Renal pelvis (tissue), 4 donors: Measurements from ENCODE around the gene RAB13. TPM values are rescaled to one million over a fixed set of nuclear protein-coding genes. Genes with fewer than 3 reads are reported as not detected.

Experiments used
- DNase-seq: peaks from one replicate; pipeline ENCODE4 v3.0.0-alpha.2; 2013
- polyA plus RNA-seq, 3 donors: library from polyadenylated mRNA; unstranded; fragments of 120-200 nt; gene quantifications; one replicate each; pipeline ENCODE4 v1.2.1, GENCODE V29; 2013; ENCODE audit not compliant: insufficient read length in 3 of 3

RAB13 gene
- polyA plus RNA-seq, 3 donors = 153 to 184 (median 182) TPM

- no peak for DNase-seq
Observed at GRCh38 chr1:153958961-153959260, 27.2 kb downstream of the RAB13 start.

DNA sequence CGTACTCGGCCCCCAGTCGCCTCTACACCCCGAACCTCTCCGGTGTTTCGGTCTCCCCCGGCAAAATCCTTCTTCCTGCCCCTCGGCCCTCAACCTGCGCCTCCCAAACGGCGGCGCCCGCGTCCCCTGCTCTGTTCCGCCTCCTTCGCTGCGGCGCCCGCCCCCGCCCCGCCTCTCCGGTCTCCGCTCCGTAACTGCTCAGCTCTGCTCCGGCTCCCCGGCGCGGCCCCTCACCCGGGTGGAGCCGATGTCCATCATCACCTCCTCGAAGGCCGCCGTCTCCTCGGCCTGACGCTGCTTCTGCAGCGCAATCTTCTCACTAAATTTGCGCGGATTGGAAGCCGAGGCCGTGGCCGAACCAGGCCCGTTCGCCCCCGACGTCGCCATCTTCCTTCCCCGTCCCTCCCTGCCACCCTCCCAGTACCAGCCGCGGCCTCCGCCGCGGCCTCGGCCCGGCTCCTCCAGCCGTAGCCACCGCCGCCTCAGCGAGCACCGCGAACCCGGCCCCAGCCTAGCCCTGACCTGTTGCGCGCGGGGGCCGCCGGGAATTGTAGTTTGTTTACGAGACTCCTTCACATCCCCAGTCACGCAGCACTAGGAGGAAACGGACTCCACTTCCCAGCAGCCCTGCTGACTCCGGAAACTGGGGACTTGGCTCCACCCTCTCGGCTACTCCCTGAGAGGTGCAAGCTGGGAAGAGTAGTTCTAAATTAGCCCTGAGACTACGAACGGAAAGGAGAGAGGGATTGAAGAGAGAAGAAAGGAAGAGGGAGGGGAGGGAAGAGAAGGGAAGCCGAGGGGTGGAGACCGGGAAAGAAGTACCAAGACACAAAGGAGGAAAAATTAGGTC is 27.8 kb downstream of the RAB13 start, which contains the start of gene CRTC2:
Gene CRTC2, minus strand, starts transcription at position 502 of the 850 bp plus-strand sequence. Its CDS starts 115 bp downstream, at position 387.
- peak; percentile 99 for DNase-seq

- no peak for DNase-seq
Observed at GRCh38 chr1:153957744-153958110, 28.4 kb downstream of the RAB13 start.

GRCh38 chr1:153956997-153957715 is 29.0 kb downstream of the RAB13 start:
- no peak for DNase-seq

DNA sequence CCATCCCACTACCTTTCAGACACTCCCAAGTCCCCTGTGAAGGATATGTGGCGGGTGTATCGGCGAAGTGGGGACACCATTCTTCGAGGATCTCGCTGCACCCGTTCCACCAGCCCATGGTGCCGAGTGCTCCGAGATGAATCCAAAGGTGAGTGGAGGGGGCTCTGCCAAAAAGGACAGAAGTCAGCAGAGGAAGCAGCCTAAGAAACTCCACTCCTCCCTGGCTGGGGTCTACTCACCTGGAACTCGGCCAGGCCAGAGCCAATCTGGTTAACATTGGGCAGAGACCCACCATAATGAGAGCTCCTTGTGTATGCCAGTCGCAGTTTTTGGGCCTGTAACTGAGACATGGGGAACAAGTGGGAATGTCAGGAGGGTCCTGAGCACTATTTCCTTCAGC is 31.3 kb downstream of the RAB13 start:
- no peak for DNase-seq

DNA sequence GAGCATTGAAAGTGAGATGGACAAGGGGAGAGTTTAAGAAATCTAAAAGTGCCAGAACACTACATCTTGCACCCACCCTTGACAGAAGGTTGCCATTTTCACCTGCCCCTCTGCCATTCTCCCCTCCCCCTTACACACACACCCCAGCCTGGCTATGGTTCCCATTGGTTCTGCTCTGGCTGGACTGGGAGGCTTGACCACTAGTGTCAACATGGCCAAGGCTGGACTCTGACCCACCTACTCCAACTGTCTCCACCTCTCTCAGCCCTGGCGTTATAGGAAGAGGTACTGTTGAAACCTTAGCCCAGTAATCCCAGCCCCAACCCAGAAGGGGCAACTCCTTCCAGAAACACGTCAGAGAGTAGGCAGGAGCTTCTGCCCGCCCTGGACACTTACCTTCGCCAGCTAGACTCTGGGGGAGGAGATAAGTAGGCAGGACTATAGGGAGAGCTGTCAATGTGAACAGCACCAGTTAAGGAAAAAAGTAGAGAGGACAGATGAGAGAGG is 32.2 kb downstream of the RAB13 start:
- DNase-seq = no peak

DNA sequence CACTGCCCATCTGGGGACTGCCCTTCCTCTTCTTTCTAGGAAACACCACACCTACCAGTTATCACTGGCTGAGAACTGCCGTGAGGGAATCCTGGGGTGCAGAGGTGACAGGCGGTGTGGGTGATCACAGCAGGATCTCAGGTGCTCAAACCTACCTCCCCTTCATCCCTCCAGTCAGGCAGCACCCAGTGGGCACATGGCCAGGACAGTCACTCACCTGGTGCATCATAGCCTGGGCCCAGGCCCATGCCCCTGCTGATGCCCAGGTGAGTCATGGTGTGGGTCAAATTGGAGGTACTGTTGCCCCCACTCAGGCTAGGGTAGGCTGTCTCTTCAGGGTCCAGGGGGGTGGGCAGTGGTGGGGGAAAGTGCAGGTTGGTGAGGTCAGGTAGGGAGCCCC is 34.3 kb downstream of the RAB13 start:
- DNase-seq = no peak

GRCh38 chr1:153951183-153951582 is 35.0 kb downstream of the RAB13 start:
- no peak for DNase-seq

DNA sequence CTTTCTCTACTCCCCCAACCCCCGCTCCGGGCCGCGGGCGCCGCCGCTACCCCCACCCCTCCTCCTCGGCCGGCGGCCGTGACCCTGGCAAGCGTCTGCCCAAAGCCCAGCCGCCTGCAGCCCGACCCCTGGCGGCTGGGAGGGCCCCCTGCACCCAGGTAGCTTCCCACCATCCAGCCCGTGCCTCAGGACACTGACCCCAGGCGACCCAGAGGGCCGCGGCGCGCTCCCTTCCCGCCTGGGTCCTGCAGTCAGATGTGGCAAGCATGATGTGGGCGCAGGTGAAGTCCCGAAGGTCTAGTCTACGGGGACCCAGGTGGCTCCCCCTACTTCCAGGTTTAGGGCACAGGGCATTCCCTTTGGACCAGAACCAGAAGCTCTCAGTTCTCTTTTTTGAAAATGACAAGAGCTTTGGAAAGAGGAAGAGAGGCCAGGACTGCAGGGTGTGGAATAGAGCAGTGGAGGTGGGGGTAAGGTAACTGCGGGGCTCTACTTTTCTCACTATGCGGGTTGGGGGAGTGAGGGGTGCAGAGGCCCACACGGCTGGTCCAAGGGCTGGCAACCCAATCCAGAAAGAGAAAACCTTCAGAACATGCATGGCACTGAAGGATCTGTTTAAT is 39.4 kb downstream of the RAB13 start, which contains the start of gene DENND4B:
Gene DENND4B, minus strand, starts transcription at position 97 of the 620 bp plus-strand sequence. CDS start 2,344 bp downstream, outside the sequence.
- DNase-seq = peak; percentile 78

DNA sequence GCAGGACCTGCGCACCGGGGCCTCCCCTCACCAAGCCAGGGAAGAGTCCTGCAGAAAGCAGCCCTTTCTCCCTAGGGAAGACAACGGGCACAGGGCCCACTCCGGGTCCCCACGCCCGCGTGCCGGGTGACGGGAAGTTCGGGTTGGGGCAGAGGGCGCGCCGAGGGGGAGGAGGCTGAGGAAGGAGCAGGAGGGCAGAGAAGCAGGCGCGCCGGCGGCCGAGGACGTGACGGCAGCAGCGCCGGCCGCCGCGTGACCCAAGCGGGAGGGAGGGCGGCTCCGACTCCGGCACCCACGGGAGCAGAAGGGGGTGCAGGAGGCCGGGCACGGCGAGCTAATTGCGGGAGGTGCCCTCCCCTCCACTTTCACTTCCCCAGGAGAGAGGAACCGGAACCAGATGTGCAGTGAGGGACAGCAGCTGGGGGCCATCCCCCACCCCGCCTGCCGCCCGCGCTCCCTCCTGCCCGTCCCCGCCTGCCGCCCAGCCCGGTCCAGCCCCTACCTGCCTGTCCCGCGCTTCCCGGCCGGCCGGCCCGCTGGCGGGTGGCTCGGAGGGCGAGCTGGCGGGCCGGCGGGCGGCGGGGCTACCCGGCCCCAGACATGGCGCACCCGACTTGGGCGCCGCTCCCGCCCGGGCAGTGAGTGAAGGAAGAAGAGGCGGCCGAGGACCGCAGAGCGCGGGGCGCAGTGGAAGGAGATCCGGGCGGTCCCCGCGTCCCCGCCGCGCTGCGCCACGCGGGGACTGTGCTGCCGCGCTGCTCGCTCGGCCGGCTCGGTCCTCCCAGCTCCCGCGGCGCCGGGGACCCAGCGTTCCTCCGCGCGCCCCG is 40.1 kb downstream of the RAB13 start:
- no peak for DNase-seq

GRCh38 chr1:153945131-153945794 is 40.9 kb downstream of the RAB13 start:
- no peak for DNase-seq

DNA sequence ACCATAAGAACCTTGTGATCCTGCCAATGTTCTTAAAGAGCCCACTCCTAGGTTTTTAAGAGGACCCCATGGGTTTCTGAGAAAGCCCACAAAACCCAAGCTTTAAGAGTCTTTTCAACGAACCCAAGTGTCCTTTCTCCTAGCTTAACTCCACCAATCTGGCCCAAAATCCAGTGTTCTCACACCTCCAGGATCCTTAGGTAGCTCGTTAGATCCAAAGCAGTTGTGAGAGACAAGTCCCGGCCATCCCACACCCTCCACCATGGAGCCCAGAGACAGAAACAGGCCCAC is 41.4 kb downstream of the RAB13 start:
- no peak for DNase-seq

GRCh38 chr1:153944005-153944826 is 41.9 kb downstream of the RAB13 start:
- DNase-seq = no peak

GRCh38 chr1:153942766-153943549 is 43.2 kb downstream of the RAB13 start:
- DNase-seq = no peak

GRCh38 chr1:153941826-153942725 is 44.1 kb downstream of the RAB13 start:
- DNase-seq = no peak

DNA sequence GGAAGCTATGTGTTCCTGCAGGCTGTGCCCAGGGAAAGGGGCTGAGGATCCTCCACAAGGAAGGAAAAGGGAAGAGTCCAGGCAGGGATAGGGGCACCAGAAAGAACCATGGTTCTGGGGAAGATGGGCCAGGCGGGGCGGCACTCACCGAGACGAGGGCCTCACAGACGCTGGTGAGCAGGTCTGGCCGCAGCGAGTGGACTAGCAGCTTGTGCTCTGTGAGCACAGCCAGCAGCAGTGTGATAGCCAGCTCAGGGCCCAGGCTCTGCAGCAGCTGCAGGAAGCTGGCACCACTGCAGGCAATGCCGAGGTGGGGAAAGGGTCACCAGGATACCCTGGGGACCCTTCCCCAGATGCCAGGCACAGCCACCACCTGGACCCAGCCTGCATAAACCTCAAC is 45.4 kb downstream of the RAB13 start:
- no peak for DNase-seq

GRCh38 chr1:153939476-153939875 is 46.7 kb downstream of the RAB13 start:
- DNase-seq = no peak

DNA sequence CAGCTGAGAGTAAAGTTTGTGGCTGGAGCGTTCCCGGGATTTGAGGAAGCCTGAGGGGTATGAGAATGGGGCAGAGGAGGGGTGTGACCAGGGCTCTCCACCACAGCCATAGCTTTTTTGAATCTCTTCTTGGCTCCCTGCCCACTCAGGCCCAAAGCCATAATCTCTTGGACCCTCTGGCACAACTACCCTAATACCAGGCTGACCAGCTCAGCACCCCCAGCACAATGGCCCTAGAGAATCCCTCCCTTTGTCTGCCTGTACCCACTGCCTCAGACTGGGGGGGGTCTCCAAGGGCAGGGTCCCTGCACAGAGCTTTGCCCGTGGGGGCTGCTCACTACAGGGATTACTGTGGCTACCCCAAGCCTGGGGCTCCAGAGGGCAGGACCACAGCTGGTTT is 47.1 kb downstream of the RAB13 start:
- no peak for DNase-seq
